ENCODE data around the gene CACNG8.

CACNG8 gene

GRCh38 chr19:53965091-53965490, 2.4 kb downstream of the CACNG8 start:
- peak; percentile 41 to 42 for DNase-seq

DNA sequence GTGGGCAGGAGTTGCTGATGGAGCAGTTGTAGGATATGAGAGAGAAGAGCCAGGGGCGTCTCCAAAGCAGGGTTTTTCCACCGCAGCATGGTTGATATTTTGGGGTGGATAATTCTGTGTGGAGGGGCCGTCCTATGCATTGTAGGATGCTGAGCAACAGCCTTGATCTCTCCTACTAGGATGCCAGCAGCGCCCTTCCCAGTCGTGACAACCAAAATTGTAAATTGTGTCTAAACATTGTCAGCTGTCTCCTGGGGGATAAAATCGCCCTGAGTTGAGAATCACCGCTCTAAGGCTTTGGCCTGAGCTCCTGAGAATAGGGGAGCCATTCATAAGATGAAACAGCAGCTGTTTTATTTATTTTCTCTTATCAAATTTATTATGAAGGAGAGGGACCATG, 4.2 kb downstream of the CACNG8 start:
- DNase-seq = no peak

DNA sequence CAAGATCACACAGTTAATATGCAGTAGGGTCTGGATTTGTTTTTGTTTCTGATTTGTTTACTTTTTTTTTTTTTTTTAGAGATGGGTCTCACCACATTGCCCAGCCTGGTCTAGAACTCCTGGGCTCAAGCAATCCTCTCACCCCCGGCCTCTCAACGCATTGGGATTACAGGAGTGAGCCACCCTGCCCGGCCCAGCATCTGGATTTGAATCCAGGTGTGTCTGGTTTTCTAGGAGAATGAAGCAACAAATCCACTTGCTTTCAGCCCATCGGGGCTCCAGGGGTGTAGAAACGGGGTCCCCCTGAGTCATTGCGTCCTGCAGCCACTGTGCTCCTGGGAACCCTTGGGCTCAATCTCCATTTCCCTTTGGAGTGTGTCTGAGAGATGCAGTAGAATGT, 6.6 kb downstream of the CACNG8 start:
- no peak for DNase-seq

DNA sequence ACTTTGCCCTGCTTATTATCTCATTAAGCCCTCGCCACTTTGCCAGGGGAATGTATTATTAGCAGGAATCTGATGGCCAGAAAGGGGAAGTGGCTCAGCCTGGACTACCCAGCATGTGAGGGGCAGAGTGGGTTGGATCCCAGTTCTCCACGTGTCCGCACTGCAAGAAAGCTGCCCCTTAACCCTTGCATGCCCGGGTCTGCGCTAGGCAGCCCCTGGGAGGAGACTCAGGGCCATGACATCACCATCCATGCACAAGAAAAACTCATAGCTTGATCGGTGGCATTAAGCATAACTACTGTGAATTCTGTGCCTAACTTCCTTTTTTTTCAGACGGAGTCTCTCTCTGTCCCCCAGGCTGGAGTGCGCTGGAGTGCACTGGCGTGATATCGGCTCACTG, 8.9 kb downstream of the CACNG8 start:
- DNase-seq = peak; percentile 75 to 81

GRCh38 chr19:53977429-53977990, 14.8 kb downstream of the CACNG8 start:
- peak; percentile 82 to 90 for DNase-seq

GRCh38 chr19:53977991-53978731, 15.4 kb downstream of the CACNG8 start:
- no peak for DNase-seq

DNA sequence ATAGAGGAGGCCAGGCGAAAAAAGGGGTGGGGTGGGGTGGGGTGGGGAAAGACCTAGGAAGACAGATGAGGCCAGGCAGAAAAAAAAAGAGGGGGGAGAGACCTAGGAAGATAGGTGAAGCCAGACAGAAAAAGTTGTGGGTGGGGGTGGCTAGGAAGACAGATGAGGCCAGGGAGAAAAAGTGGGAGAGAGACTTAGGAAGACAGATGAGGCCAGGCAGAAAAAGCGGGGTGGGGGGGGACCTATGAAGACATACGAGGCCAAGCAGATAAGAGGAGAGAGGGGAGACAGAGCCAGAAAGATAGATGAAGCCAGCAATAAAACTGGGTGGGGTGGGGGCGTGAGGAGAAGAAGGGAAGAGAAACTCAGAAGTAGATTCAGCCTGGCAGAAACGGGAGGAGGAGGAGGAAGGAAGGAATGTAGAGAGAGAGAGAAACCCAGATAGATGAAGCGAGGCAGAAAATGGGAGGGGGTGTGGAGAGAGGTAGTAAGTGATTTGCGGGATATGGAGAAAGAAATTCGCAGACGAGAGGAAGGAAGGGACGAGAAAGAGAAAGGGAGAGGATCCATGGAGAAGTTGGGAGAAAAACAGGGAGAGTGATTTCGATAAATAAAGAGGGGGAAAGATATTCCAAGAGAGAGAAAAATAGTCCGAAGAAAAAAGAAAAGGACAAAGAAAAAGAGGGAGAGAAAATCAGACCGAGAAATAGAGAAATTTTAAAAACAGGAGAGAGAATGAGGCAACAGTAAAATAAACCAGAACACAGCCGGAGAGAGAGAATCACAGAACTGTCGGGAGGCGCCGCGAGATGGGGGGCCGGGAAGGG, 16.5 kb downstream of the CACNG8 start:
- no peak for DNase-seq

DNA sequence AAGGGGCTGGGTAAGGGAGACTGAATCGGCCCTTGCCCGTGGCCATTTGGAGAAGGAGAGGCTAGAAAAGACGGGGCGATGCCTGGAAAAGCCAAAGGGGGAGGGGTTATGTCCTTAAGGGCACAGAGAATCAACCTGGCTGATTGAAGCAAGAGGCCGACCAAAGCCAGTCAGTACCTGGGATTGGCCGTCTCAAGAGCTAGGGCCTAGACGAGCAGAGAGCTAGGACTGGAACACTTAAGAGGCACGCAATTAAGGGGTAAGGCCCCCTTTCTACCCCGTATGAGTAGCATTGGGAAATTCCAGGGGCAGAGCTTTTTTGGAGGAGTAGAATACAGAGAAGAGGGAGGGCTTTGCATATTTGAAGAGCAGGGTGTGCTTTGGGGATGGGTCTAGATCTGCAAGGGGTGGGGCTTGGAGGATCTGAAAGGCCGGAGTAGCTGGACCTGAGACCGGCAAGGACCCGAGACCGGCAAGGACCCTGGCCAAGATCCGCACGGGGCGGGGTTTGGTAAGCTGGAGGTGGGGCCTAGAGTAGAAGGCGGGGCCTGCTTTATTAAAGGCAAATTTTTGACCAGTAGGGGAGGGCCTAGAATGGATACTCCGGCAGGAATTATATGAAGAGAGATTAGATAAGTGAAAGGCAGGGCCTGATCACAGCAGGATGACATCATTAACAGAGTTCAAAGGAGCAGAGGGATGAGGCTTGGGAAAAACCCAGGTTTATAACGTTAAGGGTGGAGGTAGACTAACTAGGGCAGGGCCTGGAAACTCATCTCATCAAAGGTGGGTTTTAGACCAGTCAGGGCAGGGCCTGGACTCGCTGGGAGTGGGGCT, 18.0 kb downstream of the CACNG8 start:
- no peak for DNase-seq

DNA sequence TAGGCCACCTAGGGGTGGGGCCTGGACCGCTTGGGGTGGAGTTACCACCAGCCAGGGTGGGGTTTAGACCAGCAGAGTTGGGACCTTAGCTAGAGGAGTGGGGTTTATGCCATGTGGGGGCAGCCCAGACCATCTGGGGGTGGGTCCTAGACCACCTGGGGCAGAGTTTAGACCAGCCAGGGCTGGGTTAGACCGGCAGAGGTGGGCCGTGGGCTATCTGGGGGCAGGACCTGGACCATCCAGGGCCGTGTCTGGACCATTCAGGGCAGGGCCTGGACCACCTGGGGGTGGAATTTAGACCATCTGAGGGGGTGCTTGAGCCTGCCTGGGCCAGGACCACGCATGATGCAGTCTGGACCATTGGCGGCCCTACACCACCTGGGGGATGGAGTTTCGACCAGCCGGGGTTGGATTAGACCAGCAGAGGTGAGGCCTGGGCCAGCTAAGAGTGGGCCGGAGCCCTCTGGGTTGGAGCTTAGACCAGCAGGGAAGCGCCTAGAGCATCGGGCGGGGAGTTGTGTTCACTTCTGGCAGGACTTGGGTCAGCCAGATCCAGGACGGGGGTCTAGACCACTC, 18.7 kb downstream of the CACNG8 start:
- DNase-seq = no peak

DNA sequence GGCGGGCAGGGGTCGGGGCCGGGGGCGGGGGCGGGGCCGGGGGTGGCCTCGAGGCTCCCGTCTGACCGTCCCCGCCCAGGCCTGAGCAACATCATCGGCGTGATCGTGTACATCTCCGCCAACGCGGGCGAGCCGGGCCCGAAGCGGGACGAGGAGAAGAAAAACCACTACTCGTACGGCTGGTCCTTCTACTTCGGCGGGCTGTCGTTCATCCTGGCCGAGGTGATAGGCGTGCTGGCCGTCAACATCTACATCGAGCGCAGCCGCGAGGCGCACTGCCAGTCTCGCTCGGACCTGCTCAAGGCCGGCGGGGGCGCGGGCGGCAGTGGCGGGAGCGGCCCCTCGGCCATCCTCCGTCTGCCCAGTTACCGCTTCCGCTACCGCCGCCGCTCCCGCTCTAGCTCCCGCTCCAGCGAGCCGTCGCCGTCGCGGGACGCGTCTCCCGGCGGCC, 19.3 kb downstream of the CACNG8 start:
- DNase-seq = no peak

- no peak for DNase-seq
Measured at GRCh38 chr19:53982611-53983010, 19.9 kb downstream of the CACNG8 start.

GRCh38 chr19:53983457-53984289, 20.9 kb downstream of the CACNG8 start:
- DNase-seq = no peak

DNA sequence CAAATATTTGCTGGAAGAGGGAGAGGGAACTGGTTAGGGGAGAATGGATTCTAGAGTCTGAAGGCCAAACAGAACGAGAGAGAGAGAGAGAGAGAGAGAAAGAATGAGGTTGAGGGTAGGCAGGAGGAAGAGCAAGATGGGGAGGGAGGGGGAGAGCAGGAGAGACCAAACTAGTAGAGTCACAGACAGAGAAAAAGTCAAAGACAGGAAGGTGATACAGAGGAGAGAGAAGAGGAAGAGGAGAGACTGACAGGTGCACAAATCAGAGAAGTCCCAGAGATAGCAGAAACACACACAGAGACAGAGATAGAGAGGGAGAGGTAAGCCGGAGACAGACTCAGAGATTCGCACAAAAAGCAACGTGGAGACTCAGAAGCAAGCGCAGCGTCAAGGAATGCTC, 23.1 kb downstream of the CACNG8 start:
- DNase-seq = no peak

DNA sequence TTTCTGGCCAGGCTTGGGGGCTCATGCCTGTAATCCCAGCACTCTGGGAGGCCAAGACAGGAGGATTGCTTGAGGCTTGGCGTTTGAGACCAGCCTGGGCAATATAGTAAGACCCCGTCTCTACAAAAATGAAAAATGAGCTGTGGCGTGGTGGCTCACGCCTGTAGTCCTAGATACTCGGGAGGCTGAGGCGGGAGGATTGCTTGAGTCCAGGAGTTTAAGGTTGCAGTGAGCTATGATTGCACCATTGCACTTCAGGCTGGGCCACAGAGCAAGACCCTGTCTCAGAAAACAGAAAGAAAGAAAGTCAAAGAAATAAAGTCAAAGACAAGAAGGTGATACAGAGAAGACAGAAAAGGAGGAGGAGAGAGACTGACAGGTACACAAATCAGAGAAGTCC, 26.2 kb downstream of the CACNG8 start:
- DNase-seq = no peak

DNA sequence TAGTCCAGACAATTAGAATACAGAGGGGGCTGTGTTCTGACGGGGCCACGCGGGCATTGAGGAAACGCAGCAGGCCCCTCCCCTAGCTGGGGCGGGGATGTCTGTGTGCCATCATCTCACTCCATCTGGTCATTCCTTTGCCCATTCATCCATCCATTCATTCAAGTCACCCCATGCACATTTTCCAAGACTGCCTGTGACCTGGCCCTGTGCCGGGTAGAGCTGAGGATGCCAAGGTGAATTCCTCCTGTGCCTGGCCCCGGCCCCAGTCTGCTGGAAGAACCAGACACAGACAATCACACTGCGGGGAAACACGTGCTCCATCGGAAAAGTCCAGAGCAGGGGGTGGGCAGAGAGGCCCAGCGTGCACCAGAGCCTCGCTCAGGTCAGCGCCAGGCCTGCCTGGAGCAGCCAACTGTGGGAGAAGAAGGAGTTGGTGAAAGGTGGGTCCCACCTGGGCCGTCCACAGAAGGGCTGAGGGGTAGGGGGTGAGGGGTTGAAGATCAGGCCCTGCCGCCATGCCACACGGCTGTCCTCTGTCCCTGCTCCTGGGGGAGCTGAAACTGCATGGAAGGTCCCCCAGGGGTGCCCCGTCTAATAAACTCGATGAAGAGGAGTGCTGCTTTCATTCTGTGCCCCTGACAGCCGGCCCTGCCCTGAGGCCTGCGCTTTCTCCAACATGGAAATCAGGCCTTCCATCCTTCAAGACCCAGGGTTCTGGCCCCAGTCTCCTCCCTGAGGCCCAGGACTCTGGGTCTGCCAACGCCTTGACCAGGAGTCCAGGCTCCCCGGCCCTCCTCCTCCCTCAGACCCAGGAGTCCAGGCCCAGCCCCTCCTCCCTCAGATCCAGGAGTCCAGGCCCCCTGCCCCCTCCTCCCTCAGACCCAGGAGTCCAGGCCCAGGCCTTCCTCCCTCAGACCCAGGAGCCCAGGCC, 27.1 kb downstream of the CACNG8 start:
- no peak for DNase-seq

GRCh38 chr19:53991224-53992113, 28.7 kb downstream of the CACNG8 start, which contains the start of gene CACNG6:
CACNG6 (plus strand) TSS chr19:53991637; CDS start chr19:53992878, 1,241 bp downstream.
- DNase-seq = no peak

DNA sequence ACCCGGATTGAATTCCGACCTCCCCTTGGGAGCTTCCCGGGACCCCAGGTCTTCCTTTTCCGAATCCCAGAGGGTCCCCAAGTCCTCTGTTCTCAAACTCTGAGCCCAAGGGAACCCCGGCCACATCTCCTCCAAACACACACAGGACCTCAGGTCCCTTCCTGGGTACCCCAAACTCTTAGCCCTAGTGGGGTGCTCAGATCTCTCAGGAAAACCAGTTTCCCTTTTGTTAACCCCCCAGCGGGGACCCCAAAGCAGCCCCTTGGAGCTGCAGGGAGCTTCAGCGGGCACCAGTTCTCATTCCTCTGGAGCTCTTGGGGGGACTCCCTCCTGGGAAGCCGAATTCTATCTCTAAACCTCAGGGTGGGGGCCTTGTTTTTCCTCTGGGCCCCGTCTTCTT, 29.5 kb downstream of the CACNG8 start:
- no peak for DNase-seq

- no peak for DNase-seq
Measured at GRCh38 chr19:53992815-53993214, 30.1 kb downstream of the CACNG8 start.

- no peak for DNase-seq
Measured at GRCh38 chr19:53993448-53993847, 30.7 kb downstream of the CACNG8 start.

All from Kasumi-1 (cell line).